BE2C (cell line): ENCODE data around the gene ROBO1.

Source experiments
- DNase-seq: peaks from one replicate; pipeline ENCODE4 v3.0.0-alpha.2; 2020
- H3K27me3 ChIP-seq: fragments of 250-450 bp; sonication (Bioruptor Pico); 2 replicates; pipeline ENCODE4 v1.5.1; 2020; ENCODE audit warnings: mild to moderate bottlenecking
- H3K36me3 ChIP-seq: fragments of 250-450 bp; sonication (Bioruptor Pico); 2 replicates; pipeline ENCODE4 v1.5.1; 2020; ENCODE audit warnings: mild to moderate bottlenecking
- H3K4me1 ChIP-seq: fragments of 250-450 bp; sonication (Bioruptor Pico); 2 replicates; pipeline ENCODE4 v1.5.1; 2020
- H3K4me3 ChIP-seq: 2 replicates; pipeline ENCODE4 v1.5.1; 2011; ENCODE audit warnings: low read depth, low read length
- H3K9me3 ChIP-seq: fragments of 250-450 bp; sonication (Bioruptor Pico); 2 replicates; pipeline ENCODE4 v1.5.1; 2020
- CTCF ChIP-seq: IDR thresholded peaks from 2 replicates; pipeline ENCODE4 v1.5.1; 2012; ENCODE audit warnings: mild to moderate bottlenecking, low read depth, low read length

Gene ROBO1

DNA sequence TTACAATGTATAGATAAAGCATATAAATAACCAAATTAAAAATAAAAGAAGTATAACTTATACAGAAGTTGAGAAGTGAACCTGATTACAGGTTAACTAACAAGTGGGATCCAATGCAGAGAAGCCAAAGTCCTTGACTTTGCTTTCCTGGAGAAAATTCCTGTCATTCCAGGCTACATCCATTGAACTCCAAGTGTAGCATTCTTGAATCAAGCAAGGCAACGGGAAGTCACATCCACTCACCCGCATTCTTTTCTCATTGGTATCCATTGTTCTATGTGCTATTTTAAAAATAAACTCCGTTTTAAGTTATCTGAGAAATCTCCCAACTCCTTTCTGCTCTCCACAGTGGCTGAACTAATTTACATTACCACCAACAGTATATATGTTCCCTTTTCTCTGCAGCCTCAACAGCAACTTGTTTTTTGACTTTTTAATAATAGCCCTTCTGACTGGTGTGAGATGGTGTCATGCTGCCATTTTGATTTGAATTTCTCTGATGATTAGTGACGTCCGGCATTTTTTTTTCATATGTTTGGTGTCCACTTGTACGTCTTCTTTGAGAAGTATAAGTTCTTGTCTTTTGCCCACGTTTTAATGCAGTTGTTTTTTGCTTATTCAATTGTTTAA, 534.3 kb downstream of the ROBO1 start:
- Histone ChIP-seq H3K4me1 (no peaks in the 10 kb centered on the region), H3K9me3 (no peaks in the 10 kb centered on the region), H3K27me3 (no peaks in the 10 kb centered on the region), H3K36me3 (no peaks in the 10 kb centered on the region), H3K4me3 (no peak overlapping the region)
- no peak for DNase-seq
- no peak for TF ChIP-seq CTCF

GRCh38 chr3:79230266-79230665, 537.5 kb downstream of the ROBO1 start:
- H3K4me3 ChIP-seq: no peak overlapping the region
- no peak for DNase-seq
- H3K4me1 ChIP-seq: no peaks in the 10 kb centered on the region
- no peaks in the 10 kb centered on the region for H3K36me3 ChIP-seq
- no peak for TF ChIP-seq CTCF
- H3K27me3 ChIP-seq: no peaks in the 10 kb centered on the region
- H3K9me3 ChIP-seq: no peaks in the 10 kb centered on the region

DNA sequence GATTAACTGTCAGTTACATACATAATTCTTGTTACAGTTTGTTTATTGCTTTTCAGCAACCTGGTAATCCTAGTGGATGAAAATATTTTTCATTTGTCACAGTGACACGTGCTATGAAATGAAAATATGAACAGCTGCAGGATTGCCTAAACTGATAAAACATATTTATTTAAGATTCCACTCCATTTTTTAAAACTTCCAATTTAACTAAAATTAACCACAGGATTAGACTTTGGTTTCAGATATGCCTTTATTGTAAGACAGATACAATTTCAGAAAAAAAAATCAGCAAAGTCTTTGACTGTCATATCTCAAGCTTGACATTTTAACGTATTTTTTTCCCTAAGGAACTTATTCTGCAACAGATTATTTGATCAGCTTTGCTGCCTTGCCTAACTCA, 550.7 kb downstream of the ROBO1 start:
- no peak for TF ChIP-seq CTCF
- Histone ChIP-seq H3K27me3 (no peaks in the 10 kb centered on the region), H3K9me3 (no peaks in the 10 kb centered on the region), H3K4me1 (no peaks in the 10 kb centered on the region; the same call in 1 of the 2 replicates), H3K4me3 (no peak overlapping the region), H3K36me3 (no peaks in the 10 kb centered on the region)
- DNase-seq: no peak

GRCh38 chr3:79215286-79215685, 552.5 kb downstream of the ROBO1 start:
- Histone ChIP-seq H3K36me3 (no peaks in the 10 kb centered on the region), H3K4me1 (no peaks in the 10 kb centered on the region; the same call in 1 of the 2 replicates), H3K4me3 (no peak overlapping the region), H3K27me3 (no peaks in the 10 kb centered on the region), H3K9me3 (no peaks in the 10 kb centered on the region)
- no peak for DNase-seq
- TF ChIP-seq CTCF: no peak

GRCh38 chr3:79211586-79212359, 556.0 kb downstream of the ROBO1 start:
- Histone ChIP-seq H3K27me3 (no peaks in the 10 kb centered on the region), H3K4me1 (no peaks in the 10 kb centered on the region; the same call in 1 of the 2 replicates), H3K4me3 (no peak overlapping the region), H3K36me3 (no peaks in the 10 kb centered on the region), H3K9me3 (no peaks in the 10 kb centered on the region)
- DNase-seq: no peak
- TF ChIP-seq CTCF: no peak

- no peaks in the 10 kb centered on the region for H3K9me3 ChIP-seq
- no peak for TF ChIP-seq CTCF
- H3K36me3 ChIP-seq: no peaks in the 10 kb centered on the region
- no peaks in the 10 kb centered on the region; the same call in none of the 2 replicates for H3K4me1 ChIP-seq
- no peak overlapping the region for H3K4me3 ChIP-seq
- H3K27me3 ChIP-seq: no peaks in the 10 kb centered on the region
- no peak for DNase-seq
Measured at GRCh38 chr3:79204351-79204750, 563.4 kb downstream of the ROBO1 start.
